OCI-LY1 (cell line): ENCODE data around the gene KANK4.

Experiments used
- H2AFZ ChIP-seq: fragments of 200-600 bp; sonication (generic), shearing (Covaris generic); 2 replicates; pipeline ENCODE4 v1.6.0; 2014; ENCODE audit warnings: antibody characterized with exemption, mild to moderate bottlenecking, low read length
- H3F3A ChIP-seq: fragments of 200-600 bp; sonication (generic), shearing (Covaris generic); 2 replicates; pipeline ENCODE4 v1.6.0; 2014; ENCODE audit warnings: mild to moderate bottlenecking, antibody characterized with exemption, low read length, moderate library complexity; ENCODE audit not compliant: insufficient read depth
- H3K27ac ChIP-seq: fragments of 200-600 bp; sonication (generic); 2 replicates; pipeline ENCODE4 v1.5.1; 2014; ENCODE audit warnings: low read length, mixed run types, mild to moderate bottlenecking, low read depth; ENCODE audit not compliant: poor library complexity, severe bottlenecking
- H3K27me3 ChIP-seq: fragments of 200-600 bp; sonication (generic); 2 replicates; pipeline ENCODE4 v1.6.0; 2014; ENCODE audit warnings: antibody characterized with exemption, mild to moderate bottlenecking, low read length, moderate library complexity; ENCODE audit not compliant: insufficient read depth
- H3K36me3 ChIP-seq: fragments of 200-600 bp; sonication (generic); 2 replicates; pipeline ENCODE4 v1.6.1; 2014; ENCODE audit warnings: mild to moderate bottlenecking, antibody characterized with exemption, low read length, moderate library complexity, mixed read lengths; ENCODE audit not compliant: insufficient read depth
- H3K4me1 ChIP-seq: fragments of 200-600 bp; sonication (generic); 2 replicates; pipeline ENCODE4 v1.5.1; 2014; ENCODE audit warnings: mild to moderate bottlenecking, low read length, moderate library complexity; ENCODE audit not compliant: insufficient read depth, severe bottlenecking
- H3K4me2 ChIP-seq: fragments of 200-600 bp; sonication (generic), shearing (Covaris generic); 2 replicates; pipeline ENCODE4 v1.6.1; 2014; ENCODE audit warnings: low read length
- H3K4me3 ChIP-seq: fragments of 200-600 bp; sonication (generic); 2 replicates; pipeline ENCODE4 v1.5.1; 2014; ENCODE audit warnings: low read length, low read depth, mild to moderate bottlenecking, mixed read lengths; ENCODE audit not compliant: poor library complexity, severe bottlenecking
- H3K79me2 ChIP-seq: fragments of 200-600 bp; shearing (Covaris generic); 2 replicates; pipeline ENCODE4 v1.6.1; 2016; ENCODE audit warnings: mixed run types, low read length, mixed read lengths; ENCODE audit not compliant: insufficient read depth
- H3K9ac ChIP-seq: fragments of 200-600 bp; sonication (generic), shearing (Covaris generic); 2 replicates; pipeline ENCODE4 v1.6.1; 2014; ENCODE audit warnings: mild to moderate bottlenecking, low read length, mixed read lengths
- H3K9me2 ChIP-seq: fragments of 200-600 bp; sonication (generic), shearing (Covaris generic); 2 replicates; pipeline ENCODE4 v1.6.1; 2014; ENCODE audit warnings: low read depth, mild to moderate bottlenecking, low read length, mixed read lengths
- H3K9me3 ChIP-seq: fragments of 200-600 bp; shearing (Covaris generic); 2 replicates; pipeline ENCODE4 v1.6.1; 2014; ENCODE audit warnings: low read length, mixed read lengths
- H4K20me1 ChIP-seq: fragments of 200-600 bp; sonication (generic), shearing (Covaris generic); 2 replicates; pipeline ENCODE4 v1.6.0; 2016; ENCODE audit warnings: mild to moderate bottlenecking, low read length; ENCODE audit not compliant: insufficient read depth
- EZH2 ChIP-seq: fragments of 200-600 bp; sonication (generic), shearing (Covaris generic); IDR thresholded peaks from 2 replicates; pipeline ENCODE4 v1.8.0; 2017; ENCODE audit warnings: borderline replicate concordance, mixed run types, mild to moderate bottlenecking, antibody characterized with exemption, low read length, moderate library complexity, mixed read lengths
- TF ChIP-seq, protein P1 (sequence below): fragments of 200-600 bp; sonication (generic), shearing (Covaris generic); IDR thresholded peaks from 2 replicates; pipeline ENCODE4 v1.5.1; 2017; ENCODE audit warnings: mild to moderate bottlenecking, antibody characterized with exemption, low read length, moderate library complexity, mixed read lengths

Gene KANK4

GRCh38 chr1:62232871-62233278 lies 86.4 kb downstream of the KANK4 start:
- Histone ChIP-seq H3K9me2 (no peaks in the 10 kb centered on the region), H3K27me3 (no peaks in the 10 kb centered on the region; the same call in 1 of the 2 replicates), H3K4me3 (no peak overlapping the region), H3K4me1 (no peaks in the 10 kb centered on the region), H3K4me2 (no peak overlapping the region), H2AFZ (no peak overlapping the region), H3F3A (no peaks in the 10 kb centered on the region), H3K9ac (no peak overlapping the region), H3K9me3 (no peaks in the 10 kb centered on the region), H4K20me1 (no peaks in the 10 kb centered on the region), H3K36me3 (no peaks in the 10 kb centered on the region), H3K27ac (no peak overlapping the region), H3K79me2 (no peaks in the 10 kb centered on the region)
- no peak for TF ChIP-seq EZH2

DNA sequence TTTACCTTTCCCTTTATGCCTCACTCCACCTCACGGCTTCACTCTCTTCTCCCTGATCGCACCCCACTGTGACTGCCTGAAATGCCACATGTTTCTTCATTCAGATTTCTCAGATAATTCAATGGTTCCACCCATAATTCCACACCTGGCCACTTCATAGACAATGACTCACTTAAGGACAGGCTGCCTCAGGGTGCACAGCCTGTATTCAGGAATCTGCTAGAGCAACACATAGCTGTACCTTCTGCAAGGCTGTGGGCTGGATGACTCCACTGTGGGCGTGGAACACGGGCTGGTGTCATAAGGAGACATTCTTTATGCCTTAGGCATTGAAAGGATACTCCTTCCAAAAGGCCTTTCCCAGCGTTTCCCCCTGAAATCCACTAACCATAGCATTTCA lies 88.5 kb downstream of the KANK4 start:
- Histone ChIP-seq H3K27ac (no peak overlapping the region), H3K4me1 (no peaks in the 10 kb centered on the region), H3K27me3 (no peaks in the 10 kb centered on the region; the same call in 1 of the 2 replicates), H3K4me2 (no peak overlapping the region), H3K9ac (no peak overlapping the region), H3K36me3 (no peaks in the 10 kb centered on the region), H3F3A (no peaks in the 10 kb centered on the region), H3K4me3 (no peak overlapping the region), H3K79me2 (no peaks in the 10 kb centered on the region), H3K9me2 (no peaks in the 10 kb centered on the region), H2AFZ (no peak overlapping the region), H3K9me3 (no peaks in the 10 kb centered on the region), H4K20me1 (no peaks in the 10 kb centered on the region)
- TF ChIP-seq EZH2, result no peak
- TF ChIP-seq, protein P1, sequence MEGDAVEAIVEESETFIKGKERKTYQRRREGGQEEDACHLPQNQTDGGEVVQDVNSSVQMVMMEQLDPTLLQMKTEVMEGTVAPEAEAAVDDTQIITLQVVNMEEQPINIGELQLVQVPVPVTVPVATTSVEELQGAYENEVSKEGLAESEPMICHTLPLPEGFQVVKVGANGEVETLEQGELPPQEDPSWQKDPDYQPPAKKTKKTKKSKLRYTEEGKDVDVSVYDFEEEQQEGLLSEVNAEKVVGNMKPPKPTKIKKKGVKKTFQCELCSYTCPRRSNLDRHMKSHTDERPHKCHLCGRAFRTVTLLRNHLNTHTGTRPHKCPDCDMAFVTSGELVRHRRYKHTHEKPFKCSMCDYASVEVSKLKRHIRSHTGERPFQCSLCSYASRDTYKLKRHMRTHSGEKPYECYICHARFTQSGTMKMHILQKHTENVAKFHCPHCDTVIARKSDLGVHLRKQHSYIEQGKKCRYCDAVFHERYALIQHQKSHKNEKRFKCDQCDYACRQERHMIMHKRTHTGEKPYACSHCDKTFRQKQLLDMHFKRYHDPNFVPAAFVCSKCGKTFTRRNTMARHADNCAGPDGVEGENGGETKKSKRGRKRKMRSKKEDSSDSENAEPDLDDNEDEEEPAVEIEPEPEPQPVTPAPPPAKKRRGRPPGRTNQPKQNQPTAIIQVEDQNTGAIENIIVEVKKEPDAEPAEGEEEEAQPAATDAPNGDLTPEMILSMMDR, result no peak

- no peaks in the 10 kb centered on the region; the same call in 1 of the 2 replicates for H3K27me3 ChIP-seq
- no peaks in the 10 kb centered on the region for H3F3A ChIP-seq
- H3K4me2 ChIP-seq, result no peak overlapping the region
- H2AFZ ChIP-seq, result no peak overlapping the region
- H4K20me1 ChIP-seq, result no peaks in the 10 kb centered on the region
- no peaks in the 10 kb centered on the region for H3K9me3 ChIP-seq
- no peaks in the 10 kb centered on the region for H3K4me1 ChIP-seq
- no peaks in the 10 kb centered on the region for H3K79me2 ChIP-seq
- no peaks in the 10 kb centered on the region for H3K9me2 ChIP-seq
- TF ChIP-seq EZH2, result no peak
- TF ChIP-seq, protein P1, result no peak
- H3K36me3 ChIP-seq, result no peaks in the 10 kb centered on the region
- no peak overlapping the region for H3K9ac ChIP-seq
- H3K4me3 ChIP-seq, result no peak overlapping the region
- H3K27ac ChIP-seq, result no peak overlapping the region
These were observed 89.3 kb downstream of the KANK4 start for GRCh38 chr1:62229932-62230331.

DNA sequence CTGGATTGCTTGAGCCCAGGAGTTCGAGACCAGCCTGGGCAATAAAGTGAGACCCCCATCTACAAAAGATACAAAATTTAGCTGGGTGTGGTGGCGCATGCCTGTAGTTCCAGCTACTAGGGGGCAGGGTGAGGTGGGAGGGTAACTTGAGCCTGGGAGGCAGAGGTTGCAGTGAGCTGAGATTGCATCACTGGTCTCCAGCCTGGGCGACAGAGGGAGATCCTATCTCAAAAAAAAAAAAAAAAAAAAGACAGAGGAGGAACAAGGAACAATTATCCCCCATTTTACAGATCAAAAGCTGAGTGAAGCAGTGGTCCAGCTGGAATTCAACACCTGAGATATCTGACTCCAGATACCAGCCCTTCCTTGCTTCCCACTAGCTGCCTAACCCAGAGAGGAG lies 89.8 kb downstream of the KANK4 start:
- H2AFZ ChIP-seq, result no peak overlapping the region
- no peaks in the 10 kb centered on the region for H3K4me1 ChIP-seq
- no peaks in the 10 kb centered on the region for H3K9me2 ChIP-seq
- H3F3A ChIP-seq, result no peaks in the 10 kb centered on the region
- no peak for TF ChIP-seq EZH2
- TF ChIP-seq, protein P1, result no peak
- no peaks in the 10 kb centered on the region for H3K79me2 ChIP-seq
- H3K9ac ChIP-seq, result no peak overlapping the region
- no peaks in the 10 kb centered on the region; the same call in 1 of the 2 replicates for H3K27me3 ChIP-seq
- no peaks in the 10 kb centered on the region for H3K36me3 ChIP-seq
- no peak overlapping the region for H3K27ac ChIP-seq
- no peak overlapping the region for H3K4me3 ChIP-seq
- H4K20me1 ChIP-seq, result no peaks in the 10 kb centered on the region
- no peaks in the 10 kb centered on the region for H3K9me3 ChIP-seq
- no peak overlapping the region for H3K4me2 ChIP-seq
